ENCODE measurements around the gene TTC3.

The TTC3 gene

DNA sequence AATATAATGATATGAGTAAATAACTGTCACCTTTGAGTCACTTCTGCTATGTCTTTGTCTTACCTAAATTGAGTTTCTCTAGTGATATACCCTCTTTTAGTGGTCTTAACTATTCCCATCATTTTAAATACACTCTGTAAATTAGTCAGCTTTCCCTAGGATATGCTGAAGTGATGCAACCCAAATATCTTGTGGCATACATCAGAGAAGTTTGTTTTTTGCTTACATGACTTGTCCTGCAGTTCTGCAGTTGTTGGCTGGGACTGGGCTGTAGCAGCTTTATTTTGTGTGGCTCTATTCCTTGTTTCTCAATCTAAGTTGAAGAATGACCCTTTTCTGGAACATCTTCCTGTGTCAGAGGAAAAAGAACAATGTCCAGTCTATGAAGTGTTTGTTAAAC is 76.4 kb downstream of the TTC3 start:
- DNase-seq (ENCODE audit: low spot score) = peak; percentile 14

DNA sequence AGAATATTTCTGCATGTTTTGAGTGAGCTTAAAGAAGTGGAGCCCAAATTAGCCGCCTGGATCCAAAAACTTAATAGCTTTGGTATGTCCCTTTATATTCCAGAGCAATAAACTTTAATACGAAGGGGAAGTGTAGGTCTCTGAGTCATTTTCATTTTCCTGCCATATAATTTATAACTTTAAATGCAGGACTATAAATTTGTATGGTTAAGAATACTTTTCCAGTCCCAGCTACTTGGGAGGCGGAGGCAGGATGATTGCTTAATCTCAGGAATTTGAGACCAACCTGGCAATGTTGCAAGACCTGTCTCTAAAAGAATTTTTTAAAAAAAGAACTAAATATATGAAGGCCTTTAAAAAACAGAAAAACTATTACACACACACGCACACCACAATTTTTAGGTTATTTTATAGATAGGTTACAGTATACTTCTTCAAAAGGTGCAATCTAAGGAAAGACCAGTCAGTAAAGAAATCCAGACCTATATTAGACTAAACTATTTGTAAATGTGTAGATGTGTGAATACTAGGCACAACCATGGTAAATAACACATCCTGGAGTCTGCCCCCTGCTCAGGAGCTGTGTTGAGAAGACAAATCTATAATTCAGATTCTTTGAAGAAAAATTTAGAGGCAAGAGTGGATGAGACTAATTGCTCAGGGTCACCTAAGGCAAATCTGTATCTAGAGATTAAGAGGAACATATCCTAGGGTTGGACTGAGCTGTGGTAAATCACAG is 80.3 kb downstream of the TTC3 start:
- no peak for DNase-seq (ENCODE audit: low spot score)

GRCh38 chr21:37153935-37154350 is 80.9 kb downstream of the TTC3 start:
- DNase-seq (ENCODE audit: low spot score) = no peak

DNA sequence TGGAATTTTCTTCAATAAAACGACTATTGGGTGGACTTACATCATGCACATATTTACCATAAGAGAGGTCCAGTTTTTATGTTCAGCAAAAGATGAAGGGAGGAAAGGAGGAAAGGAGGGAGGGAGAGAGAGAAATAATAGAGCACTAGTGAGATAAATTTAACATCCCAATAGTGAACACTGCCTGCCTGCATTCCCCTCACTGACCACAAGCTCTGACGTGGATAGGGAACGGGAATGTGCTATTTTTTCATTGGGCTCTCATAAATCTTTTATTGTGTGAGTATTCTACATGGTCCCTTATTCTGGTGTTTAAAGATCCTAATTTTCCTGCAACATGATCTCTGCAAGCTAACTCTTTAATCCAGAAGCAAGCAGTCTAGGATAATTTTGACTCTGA is 82.1 kb downstream of the TTC3 start:
- no peak for DNase-seq (ENCODE audit: low spot score)

DNA sequence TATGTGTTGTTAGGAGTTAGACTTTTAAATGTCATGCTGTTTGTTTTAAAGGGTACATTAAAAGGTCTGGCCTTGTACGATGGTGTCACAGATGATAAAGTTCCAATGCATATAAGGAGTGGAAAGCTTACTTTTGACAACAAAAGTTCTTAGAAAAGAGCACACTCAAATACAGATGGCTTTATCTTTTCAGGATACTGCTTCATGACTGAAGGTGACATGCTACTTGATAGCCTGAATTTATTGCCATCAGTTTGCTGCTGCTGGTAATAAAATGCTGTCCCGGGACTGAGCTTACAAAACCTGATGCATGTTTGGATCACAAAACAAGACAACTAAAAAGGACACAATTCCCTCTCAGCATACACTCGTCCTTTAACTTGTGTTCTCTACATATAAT is 84.9 kb downstream of the TTC3 start:
- DNase-seq (ENCODE audit: low spot score) = no peak

GRCh38 chr21:37159053-37159776 is 86.2 kb downstream of the TTC3 start:
- DNase-seq (ENCODE audit: low spot score) = no peak

DNA sequence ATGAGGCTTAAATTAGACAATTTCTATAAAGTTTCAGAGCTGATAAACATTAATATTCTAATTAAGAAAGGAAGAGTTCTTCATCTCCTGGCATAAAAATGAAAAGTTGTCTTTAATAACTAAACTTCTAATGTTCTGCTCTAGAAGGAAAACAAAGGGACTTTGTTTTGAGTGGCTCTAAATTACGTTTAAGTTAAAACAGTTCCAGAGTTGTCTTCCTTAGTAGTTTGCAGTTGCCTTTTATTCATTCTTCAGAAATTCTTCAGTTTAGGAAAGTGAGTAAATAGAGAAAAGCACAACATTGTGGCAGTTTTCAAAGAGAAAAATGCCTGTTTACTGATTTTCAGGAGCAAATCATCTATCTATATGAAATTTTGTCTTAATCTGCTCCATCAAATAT is 86.9 kb downstream of the TTC3 start:
- no peak for DNase-seq (ENCODE audit: low spot score)

- no peak for DNase-seq (ENCODE audit: low spot score)
These were observed 91.7 kb downstream of the TTC3 start for GRCh38 chr21:37164742-37165141.

GRCh38 chr21:37165586-37165985 is 92.5 kb downstream of the TTC3 start:
- DNase-seq (ENCODE audit: low spot score) = no peak

DNA sequence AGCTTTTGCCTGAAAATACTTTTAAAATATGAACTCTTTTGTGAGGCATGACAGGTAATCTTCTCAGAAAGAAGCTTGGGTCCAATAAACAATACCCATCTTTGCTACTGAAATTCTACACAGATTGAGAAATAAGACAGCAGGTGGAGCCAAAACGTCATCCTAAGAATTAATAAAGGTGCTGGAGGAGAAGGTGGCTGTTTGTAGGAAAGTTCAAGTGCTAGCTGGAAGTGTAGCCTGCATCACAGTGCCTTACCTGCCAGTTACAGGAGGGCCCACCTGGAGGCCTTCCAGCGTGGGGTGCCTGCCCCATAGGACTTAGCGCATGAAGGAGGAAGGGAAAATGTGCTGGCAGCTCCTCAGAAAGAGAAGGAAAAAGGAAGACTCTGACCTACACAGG is 93.7 kb downstream of the TTC3 start:
- no peak for DNase-seq (ENCODE audit: low spot score)

- DNase-seq (ENCODE audit: low spot score) = no peak
These were observed 95.6 kb downstream of the TTC3 start for GRCh38 chr21:37168666-37169065.

DNA sequence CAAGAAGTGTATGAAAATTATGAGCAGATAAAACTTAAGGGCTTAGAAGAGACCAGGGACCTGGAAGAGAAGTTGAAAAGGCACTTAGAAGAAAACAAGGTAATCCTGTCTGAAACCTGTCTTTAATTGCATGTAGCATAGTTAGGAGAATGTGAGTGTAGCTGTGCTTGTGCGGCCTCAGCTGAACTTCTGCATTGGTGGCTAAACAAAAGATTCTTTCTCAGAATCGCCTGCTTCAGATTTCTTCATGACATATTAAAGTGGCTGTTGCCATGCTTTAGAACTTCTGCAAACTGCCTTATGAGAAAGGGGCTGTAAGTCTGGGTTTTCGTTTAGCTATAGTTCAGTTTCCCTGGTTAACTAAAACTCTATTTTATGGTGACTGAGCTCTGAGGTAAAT is 99.6 kb downstream of the TTC3 start:
- DNase-seq (ENCODE audit: low spot score) = no peak

DNA sequence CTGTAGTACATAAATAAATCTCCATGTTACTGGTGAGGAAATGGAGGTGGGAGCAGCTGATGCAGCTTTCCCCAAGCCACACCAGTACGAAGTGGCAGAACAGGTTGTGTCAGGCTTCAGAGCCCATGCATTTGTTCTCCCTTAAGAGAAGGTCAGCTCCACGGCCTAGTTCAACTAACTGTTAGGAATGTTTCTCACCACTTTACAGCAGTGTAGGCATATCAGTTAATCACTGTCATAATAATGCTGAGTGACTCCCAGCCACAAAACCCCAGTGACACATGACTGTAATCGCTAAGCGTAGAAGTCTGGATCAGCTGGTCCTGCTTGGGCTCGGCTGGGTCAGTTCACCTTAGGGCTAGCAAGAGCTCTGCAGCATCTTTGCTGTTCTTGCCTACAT is 103.7 kb downstream of the TTC3 start:
- no peak for DNase-seq (ENCODE audit: low spot score)

DNA sequence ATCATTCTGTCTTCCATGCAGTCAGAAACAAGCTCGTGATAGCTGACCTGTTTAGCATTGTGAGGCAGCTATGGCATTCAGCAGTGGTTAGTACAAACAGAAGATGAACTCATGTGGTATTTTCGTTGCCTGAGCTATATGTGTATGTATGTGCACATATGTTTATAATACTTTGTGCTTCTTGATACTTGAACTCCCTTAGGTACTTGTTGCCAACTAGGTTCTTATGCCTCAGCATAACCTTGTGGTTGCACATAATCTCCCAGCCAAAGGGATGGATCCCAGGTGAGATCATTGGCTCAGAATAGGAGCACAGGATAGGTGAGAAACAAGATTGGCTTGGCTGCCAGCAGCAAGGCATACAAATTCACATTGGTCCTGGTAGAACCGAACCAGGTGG is 108.0 kb downstream of the TTC3 start:
- DNase-seq (ENCODE audit: low spot score) = no peak

DNA sequence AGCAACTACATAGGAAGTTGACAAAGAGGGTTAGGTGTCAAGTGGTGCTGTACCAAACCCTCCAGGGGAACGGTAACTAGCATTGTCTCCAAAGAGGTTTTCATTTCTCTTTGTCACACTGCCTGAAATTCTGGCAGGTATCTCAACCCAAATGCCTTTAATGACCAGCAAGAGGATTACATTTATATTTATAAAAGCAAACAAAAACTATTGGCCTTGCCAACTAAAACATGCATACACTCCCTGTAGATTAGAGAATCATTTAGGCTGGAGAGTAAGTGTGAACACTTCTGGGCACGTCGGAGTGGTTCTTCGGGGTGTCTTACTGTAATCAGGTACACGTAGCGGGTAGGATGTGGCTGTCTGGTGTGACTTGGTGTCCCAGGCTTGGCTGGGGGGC is 109.2 kb downstream of the TTC3 start:
- no peak for DNase-seq (ENCODE audit: low spot score)

DNA sequence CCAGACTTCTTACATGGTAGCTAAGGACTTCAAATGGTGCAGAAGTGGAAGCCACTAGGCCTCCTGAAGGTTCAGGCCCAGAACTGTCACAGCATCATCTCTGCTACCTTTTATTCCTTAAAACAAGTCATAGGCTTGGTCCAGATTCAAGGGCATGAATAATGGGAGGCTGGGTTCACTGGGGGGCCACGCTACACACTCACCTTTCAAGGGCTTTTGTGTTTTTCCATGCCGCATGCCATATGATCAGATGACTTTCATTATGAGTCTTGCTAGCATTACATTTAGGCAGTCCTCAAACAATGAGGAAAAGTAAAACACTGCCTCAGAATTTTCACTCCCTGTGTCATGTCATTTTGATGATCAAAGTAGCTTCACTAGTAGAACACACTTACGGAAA is 110.7 kb downstream of the TTC3 start:
- no peak for DNase-seq (ENCODE audit: low spot score)

DNA sequence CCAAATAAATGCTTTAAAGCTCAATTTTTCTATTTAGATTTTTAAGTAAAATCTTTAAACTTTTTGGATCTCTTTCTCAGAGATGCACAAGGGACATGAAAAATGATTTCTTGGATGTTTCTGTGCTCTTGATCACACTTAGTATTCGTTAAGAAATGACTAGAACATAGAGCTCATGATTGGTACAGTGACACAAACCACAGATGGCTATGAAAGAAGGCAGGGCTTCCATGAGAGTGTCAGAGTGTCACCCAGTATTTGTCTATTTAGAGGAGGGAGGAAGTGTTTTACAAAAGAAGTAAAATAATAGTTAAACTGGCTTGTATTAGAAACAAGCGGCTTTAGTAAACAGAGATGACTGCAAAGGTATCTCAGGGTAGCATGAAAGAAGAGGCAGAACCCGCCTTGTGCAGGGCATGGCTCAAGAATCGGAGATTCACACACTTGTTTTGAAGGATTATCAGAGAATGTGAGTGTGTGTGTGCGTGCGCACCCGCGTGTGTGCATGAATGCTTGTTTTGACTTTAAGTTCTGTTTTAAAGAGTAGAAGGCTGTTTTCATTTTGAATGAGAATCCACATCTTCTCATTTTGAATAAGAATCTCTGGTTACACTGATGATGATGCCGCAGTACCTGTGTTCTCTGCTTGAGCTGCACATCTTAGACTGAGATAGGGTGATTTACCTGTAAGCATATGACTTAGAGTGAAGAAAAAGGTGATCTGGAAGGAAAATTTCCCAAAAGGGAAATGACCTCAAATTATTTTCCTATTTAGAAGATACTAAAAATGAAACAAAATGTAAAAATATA is 111.9 kb downstream of the TTC3 start:
- no peak for DNase-seq (ENCODE audit: low spot score)

- no peak for DNase-seq (ENCODE audit: low spot score)
These were observed 113.9 kb downstream of the TTC3 start for GRCh38 chr21:37186983-37187382.

- no peak for DNase-seq (ENCODE audit: low spot score)
These were observed 115.8 kb downstream of the TTC3 start for GRCh38 chr21:37188825-37189224.

GRCh38 chr21:37192019-37192418 is 119.0 kb downstream of the TTC3 start:
- DNase-seq (ENCODE audit: low spot score) = no peak

- DNase-seq (ENCODE audit: low spot score) = no peak
These were observed 120.0 kb downstream of the TTC3 start for GRCh38 chr21:37193006-37193405.

- DNase-seq (ENCODE audit: low spot score) = no peak
These were observed 120.6 kb downstream of the TTC3 start for GRCh38 chr21:37193676-37194075.

- no peak for DNase-seq (ENCODE audit: low spot score)
These were observed 122.0 kb downstream of the TTC3 start for GRCh38 chr21:37195059-37195458.

Measured in hepatic stellate cell (primary cell).